C4-2B (cell line): ENCODE data around the gene RNF208.

Experiments used
- CTCF ChIP-seq: fragments of 450-650 bp; conservative IDR thresholded peaks from 2 replicates; pipeline ENCODE4 v1.5.1; 2017; ENCODE audit warnings: mild to moderate bottlenecking
- ZFX ChIP-seq: fragments of 450-650 bp; IDR thresholded peaks from 2 replicates; pipeline ENCODE4 v1.6.1; 2017

DNA sequence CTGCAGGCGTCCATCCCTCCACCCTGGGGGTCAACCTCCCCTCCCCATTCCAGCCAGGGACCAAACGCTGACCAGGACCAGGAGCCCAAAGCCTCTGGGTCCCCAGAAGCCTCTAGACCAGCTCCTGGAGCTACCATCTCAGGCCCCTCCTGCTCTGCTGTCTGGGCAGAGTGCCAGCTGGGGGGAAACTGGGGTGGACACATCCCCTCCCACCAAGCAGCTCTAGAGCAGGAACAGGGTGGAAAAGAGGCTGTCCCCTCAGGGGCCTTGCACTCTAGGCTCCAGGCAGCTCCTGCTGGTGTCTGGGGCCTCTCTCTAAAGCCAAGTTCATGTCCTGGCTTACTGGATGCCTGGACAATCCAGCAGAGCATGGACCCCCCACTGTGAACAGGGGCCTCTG, 29.2 kb downstream of the RNF208 start:
- TF ChIP-seq CTCF (no peak), ZFX (no peak)
